SK-N-SH (cell line): ENCODE data around the gene PRAMEF14. TPM values are rescaled to one million over a fixed set of nuclear protein-coding genes. Genes with fewer than 3 reads are reported as not detected.
A peak's percentile ranks its signal among the peaks of the same experiment; 100 is the strongest.
"Not testable (repeated sequence)": the region's sequence is repeated elsewhere in the genome, so short reads cannot be mapped to it uniquely, and the experiment has no call there.

Experiments used
- CTCF ChIA-PET: fragments of 300-600, 350-600 bp; formaldehyde crosslinking; extraction: SDS; loops from one replicate; lab custom pipeline; 2021; lab: Yijun Ruan, JAX
- POLR2A ChIA-PET: fragments of 350-600 bp; sonication (Branson Sonifier 250); formaldehyde crosslinking; extraction: SDS; loops from one replicate; lab custom pipeline; 2020; ENCODE audit warnings: antibody characterized with exemption, inconsistent platforms; lab: Yijun Ruan, JAX
- DNase-seq: peaks from one replicate; pipeline ENCODE4 v3.0.0; 2012
- H2AFZ ChIP-seq: fragments of 200-600 bp; sonication (generic); 2 replicates; pipeline ENCODE4 v1.8.1; 2016; ENCODE audit warnings: antibody characterized with exemption, mild to moderate bottlenecking, low read depth
- H3F3A ChIP-seq: fragments of 200-600 bp; sonication (generic); replicated peaks from 2 replicates; pipeline ENCODE3; 2016; ENCODE audit warnings: antibody characterized with exemption, mild to moderate bottlenecking; ENCODE audit not compliant: insufficient read depth
- H3K27ac ChIP-seq, 2 experiments: fragments of 200-500 bp in 1 of 2; fragments of 200-600 bp in 1 of 2; sonication (Bioruptor generic) in 1 of 2; sonication (generic), shearing (Covaris generic) in 1 of 2; 2 replicates each; pipeline versions ENCODE4 v1.5.1 to v1.6.1; 2014 to 2016; ENCODE audit warnings: low read depth in 2 of 2, inconsistent platforms in 1 of 2, low read length in 1 of 2, mild to moderate bottlenecking in 1 of 2, mixed read lengths in 1 of 2
- H3K27me3 ChIP-seq: fragments of 200-600 bp; sonication (generic), shearing (Covaris generic); 2 replicates; pipeline ENCODE4 v1.6.1; 2016; ENCODE audit warnings: mixed run types; ENCODE audit not compliant: insufficient read depth
- H3K36me3 ChIP-seq, 2 experiments: fragments of 200-500 bp in 1 of 2; fragments of 200-600 bp in 1 of 2; sonication (Bioruptor generic) in 1 of 2; sonication (generic) in 1 of 2; replicated peaks in 1 of 2; 2 replicates each; pipeline versions ENCODE3 to v1.5.1; 2014 to 2016; ENCODE audit warnings: low read length in 1 of 2, mild to moderate bottlenecking in 1 of 2; ENCODE audit not compliant: insufficient read depth in 2 of 2, control insufficient read depth in 1 of 2
- H3K4me1 ChIP-seq, 2 experiments: fragments of 200-500 bp in 1 of 2; fragments of 200-600 bp in 1 of 2; sonication (Bioruptor generic) in 1 of 2; sonication (generic), shearing (Covaris generic) in 1 of 2; 2 replicates each; pipeline versions ENCODE4 v1.5.1 to v1.6.1; 2014 to 2016; ENCODE audit warnings: low read depth in 1 of 2, low read length in 1 of 2, mixed run types in 1 of 2; ENCODE audit not compliant: insufficient read depth in 2 of 2, control insufficient read depth in 1 of 2
- H3K4me2 ChIP-seq: fragments of 200-600 bp; sonication (generic), shearing (Covaris generic); 2 replicates; pipeline ENCODE4 v1.6.1; 2017; ENCODE audit warnings: mixed run types
- H3K4me3 ChIP-seq, 2 experiments: fragments of 200-500 bp in 1 of 2; fragments of 200-600 bp in 1 of 2; sonication (Bioruptor generic) in 1 of 2; sonication (generic), shearing (Covaris generic) in 1 of 2; 2 replicates each; pipeline versions ENCODE4 v1.5.1 to v1.8.1; 2014 to 2016; ENCODE audit warnings: low read depth in 2 of 2, inconsistent platforms in 1 of 2, low read length in 1 of 2, mild to moderate bottlenecking in 1 of 2, mixed read lengths in 1 of 2, moderate library complexity in 1 of 2
- H3K79me2 ChIP-seq: fragments of 200-600 bp; sonication (generic); 2 replicates; pipeline ENCODE4 v1.8.1; 2017; ENCODE audit warnings: mild to moderate bottlenecking; ENCODE audit not compliant: insufficient read depth
- H3K9ac ChIP-seq: fragments of 200-600 bp; sonication (generic); 2 replicates; pipeline ENCODE4 v1.6.1; 2017; ENCODE audit warnings: mixed run types
- H3K9me2 ChIP-seq: fragments of 200-600 bp; sonication (generic); 2 replicates; pipeline ENCODE4 v1.6.1; 2017; ENCODE audit warnings: mixed run types
- H3K9me3 ChIP-seq: fragments of 200-600 bp; sonication (generic); 2 replicates; pipeline ENCODE4 v1.6.1; 2017; ENCODE audit warnings: mixed run types, mild to moderate bottlenecking, moderate library complexity
- H4K20me1 ChIP-seq: fragments of 200-600 bp; sonication (generic); 2 replicates; pipeline ENCODE4 v1.6.1; 2017; ENCODE audit warnings: mild to moderate bottlenecking, mixed run types; ENCODE audit not compliant: insufficient read depth
- WGBS: methylation state at CpG from one replicate; pipeline ENCODE4 v1.1.6; 2017; ENCODE audit warnings: low lambda C conversion rate; 5-methylcytosine and 5-hydroxymethylcytosine counted together
- polyA plus RNA-seq, 3 experiments: library from polyadenylated mRNA; depleted of rRNA; stranded (reverse); fragments of >200 nt; gene quantifications; 2 replicates each; pipeline ENCODE4 v1.2.3, GENCODE V29; 2012
- TF ChIP-seq, protein P1 (sequence below): fragments of 200-600 bp; sonication (generic); IDR thresholded peaks from 2 replicates; pipeline ENCODE4 v1.6.1; 2017; ENCODE audit warnings: antibody characterized with exemption, mild to moderate bottlenecking, moderate library complexity

Gene PRAMEF14
- polyA plus RNA-seq, 1 of the 3 experiments (the other 2 are of a cell fraction) = not detected

DNA sequence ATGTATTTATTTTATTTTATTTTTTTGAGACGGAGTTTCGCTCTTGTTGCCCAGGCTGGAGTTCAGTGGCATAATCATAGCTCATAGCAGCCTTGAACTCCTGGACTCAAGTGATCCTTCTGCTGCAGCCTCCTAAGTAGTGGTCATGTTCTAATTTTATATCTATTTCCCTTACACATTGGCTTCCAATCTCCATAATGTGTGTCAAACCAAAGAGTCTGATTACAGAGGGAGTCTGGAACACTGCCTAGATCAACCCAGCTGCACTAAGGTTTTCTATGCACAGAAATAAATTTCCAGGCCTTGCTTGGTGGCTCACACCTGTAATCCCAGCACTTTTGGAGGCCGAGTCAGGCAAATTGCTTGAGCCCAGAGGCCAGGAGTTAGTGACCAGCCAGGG lies 32.0 kb upstream of the PRAMEF14 start:
- WGBS = 26% methylated on average over 2 of the region's 3 CpGs
- H3K79me2 ChIP-seq, H3K27me3 ChIP-seq, H3K9me3 ChIP-seq, DNase-seq, H3K36me3 ChIP-seq, H3K9ac ChIP-seq, H2AFZ ChIP-seq, H3F3A ChIP-seq, H4K20me1 ChIP-seq, H3K4me2 ChIP-seq, POLR2A ChIA-PET, H3K4me3 ChIP-seq, H3K4me1 ChIP-seq, H3K9me2 ChIP-seq, H3K27ac ChIP-seq: not testable (repeated sequence)
- CTCF ChIA-PET = interaction anchor here (0.6 kb wide), 1 partner anchor 9 kb away, joined by 6 read pairs; no protein-coding TSS in a partner anchor

DNA sequence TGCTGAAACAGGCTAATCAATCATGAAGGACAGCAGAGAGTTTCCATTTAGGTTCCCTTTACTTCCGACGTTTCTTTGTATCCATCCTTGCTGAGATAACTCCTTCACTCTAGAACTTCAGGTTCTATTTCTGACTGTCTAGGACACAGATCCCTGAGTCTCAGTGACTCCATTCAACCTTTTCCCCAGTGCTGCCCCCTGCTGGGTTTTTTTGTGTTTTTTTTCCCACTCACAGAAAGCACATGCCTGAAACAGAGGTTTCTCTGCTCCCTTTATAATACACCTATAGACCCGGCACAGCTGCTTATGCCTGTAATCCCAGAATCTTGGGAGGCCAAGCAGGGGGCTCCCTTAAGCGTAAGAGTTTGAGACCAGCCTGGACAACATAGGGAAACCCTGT lies 21.6 kb upstream of the PRAMEF14 start:
- WGBS = 30% methylated on average over 4 of the region's 4 CpGs
- H2AFZ ChIP-seq, H3K4me2 ChIP-seq, POLR2A ChIA-PET, H3K79me2 ChIP-seq, H4K20me1 ChIP-seq, H3K27me3 ChIP-seq, H3K9ac ChIP-seq, H3K9me2 ChIP-seq, H3K36me3 ChIP-seq, H3K4me3 ChIP-seq, H3K4me1 ChIP-seq, H3F3A ChIP-seq, H3K27ac ChIP-seq, CTCF ChIA-PET, H3K9me3 ChIP-seq: not testable (repeated sequence)
- TF ChIP-seq, protein P1, sequence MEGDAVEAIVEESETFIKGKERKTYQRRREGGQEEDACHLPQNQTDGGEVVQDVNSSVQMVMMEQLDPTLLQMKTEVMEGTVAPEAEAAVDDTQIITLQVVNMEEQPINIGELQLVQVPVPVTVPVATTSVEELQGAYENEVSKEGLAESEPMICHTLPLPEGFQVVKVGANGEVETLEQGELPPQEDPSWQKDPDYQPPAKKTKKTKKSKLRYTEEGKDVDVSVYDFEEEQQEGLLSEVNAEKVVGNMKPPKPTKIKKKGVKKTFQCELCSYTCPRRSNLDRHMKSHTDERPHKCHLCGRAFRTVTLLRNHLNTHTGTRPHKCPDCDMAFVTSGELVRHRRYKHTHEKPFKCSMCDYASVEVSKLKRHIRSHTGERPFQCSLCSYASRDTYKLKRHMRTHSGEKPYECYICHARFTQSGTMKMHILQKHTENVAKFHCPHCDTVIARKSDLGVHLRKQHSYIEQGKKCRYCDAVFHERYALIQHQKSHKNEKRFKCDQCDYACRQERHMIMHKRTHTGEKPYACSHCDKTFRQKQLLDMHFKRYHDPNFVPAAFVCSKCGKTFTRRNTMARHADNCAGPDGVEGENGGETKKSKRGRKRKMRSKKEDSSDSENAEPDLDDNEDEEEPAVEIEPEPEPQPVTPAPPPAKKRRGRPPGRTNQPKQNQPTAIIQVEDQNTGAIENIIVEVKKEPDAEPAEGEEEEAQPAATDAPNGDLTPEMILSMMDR = peak; percentile 40
- DNase-seq = peak; percentile 2

DNA sequence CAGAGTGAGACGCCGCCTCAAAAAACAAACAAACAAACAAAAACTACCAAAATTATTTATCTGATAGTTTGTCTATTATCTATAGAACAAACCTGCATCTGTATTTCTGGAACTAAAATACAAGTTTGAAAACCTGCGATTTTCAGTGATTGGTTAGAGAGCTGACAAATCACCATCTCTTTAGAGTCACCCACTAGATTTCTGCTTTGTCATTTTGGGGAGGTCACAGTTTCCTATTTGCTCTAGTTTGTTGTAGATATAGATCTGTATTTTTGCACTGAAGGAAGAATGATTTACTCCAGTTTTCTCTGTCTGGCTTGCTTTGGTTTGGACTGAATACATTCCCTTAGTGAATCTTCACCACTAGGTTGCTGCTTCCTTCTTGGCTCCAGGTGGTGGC lies 19.6 kb upstream of the PRAMEF14 start:
- H2AFZ ChIP-seq, H4K20me1 ChIP-seq, H3K4me1 ChIP-seq, H3K9ac ChIP-seq, H3K79me2 ChIP-seq, H3K27ac ChIP-seq, H3K9me2 ChIP-seq, H3K27me3 ChIP-seq, CTCF ChIA-PET, POLR2A ChIA-PET, H3K4me2 ChIP-seq, H3K4me3 ChIP-seq, H3K36me3 ChIP-seq, H3K9me3 ChIP-seq, DNase-seq, H3F3A ChIP-seq: not testable (repeated sequence)
- 10% methylated on average over 3 of the region's 3 CpGs for WGBS

DNA sequence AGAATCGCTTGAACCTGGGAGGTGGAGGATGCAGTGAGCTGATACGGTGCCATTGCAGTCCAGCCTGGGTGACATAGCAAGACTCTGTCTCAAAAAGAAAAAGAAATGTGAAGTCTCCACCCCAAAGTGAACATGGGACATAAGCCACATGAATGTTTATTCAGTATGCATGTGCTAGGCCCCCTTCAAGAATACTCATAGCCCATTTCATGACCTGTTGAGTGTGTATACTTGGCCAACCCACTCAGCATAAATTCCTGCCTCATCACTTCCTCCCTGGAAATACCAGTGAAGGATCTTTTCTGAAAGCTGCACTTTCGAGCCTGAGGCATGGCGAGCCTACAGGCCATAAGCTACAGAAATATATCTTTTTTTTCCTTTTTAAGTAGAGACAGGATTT lies 18.0 kb upstream of the PRAMEF14 start:
- POLR2A ChIA-PET, H3K4me3 ChIP-seq, H3K9me2 ChIP-seq, DNase-seq, CTCF ChIA-PET, H2AFZ ChIP-seq, H3K27me3 ChIP-seq, H3K9ac ChIP-seq, H3K27ac ChIP-seq, H3K36me3 ChIP-seq, H4K20me1 ChIP-seq, H3K4me2 ChIP-seq, H3K79me2 ChIP-seq, H3F3A ChIP-seq, H3K4me1 ChIP-seq, H3K9me3 ChIP-seq: not testable (repeated sequence)
- WGBS = 8% methylated on average over 4 of the region's 4 CpGs

DNA sequence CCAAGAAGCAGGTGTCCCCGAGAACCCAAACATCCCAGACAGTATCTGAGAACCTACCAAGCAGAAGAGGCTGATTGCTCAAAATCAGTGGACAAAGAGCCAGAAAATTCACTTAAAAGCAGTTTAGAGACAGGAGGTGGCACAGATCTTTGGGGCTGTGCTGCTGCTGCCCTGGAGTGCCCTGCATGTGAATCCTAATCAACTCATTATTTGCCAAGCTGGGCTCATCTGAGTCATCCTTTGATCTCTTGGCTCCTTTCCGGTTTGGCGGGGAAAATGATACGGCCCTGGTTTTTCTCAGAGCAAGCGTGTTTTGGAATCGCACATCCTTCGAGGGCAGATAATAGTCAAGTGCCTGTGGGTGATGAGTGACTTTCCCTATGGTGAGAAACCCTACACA lies 15.4 kb upstream of the PRAMEF14 start:
- DNase-seq, H4K20me1 ChIP-seq, H3K9me2 ChIP-seq, H3K4me3 ChIP-seq, H3K27me3 ChIP-seq, H3K4me2 ChIP-seq, H3K36me3 ChIP-seq, CTCF ChIA-PET, H3K27ac ChIP-seq, POLR2A ChIA-PET, H3K4me1 ChIP-seq, H3F3A ChIP-seq, H3K9ac ChIP-seq, H3K79me2 ChIP-seq, H3K9me3 ChIP-seq, H2AFZ ChIP-seq: not testable (repeated sequence)
- 0% methylated on average over 1 of the region's 7 CpGs for WGBS
